BLaER1 (cell line): Measurements from ENCODE around the gene DHRSX.
A peak's percentile ranks its signal among the peaks of the same experiment; 100 is the strongest.
"Not testable (repeated sequence)": the region's sequence is repeated elsewhere in the genome, so short reads cannot be mapped to it uniquely, and the experiment has no call there.

ENCODE experiments used
- H3K27ac ChIP-seq: shearing (Covaris generic); formaldehyde crosslinking; 2 replicates; pipeline ENCODE4 v1.8.1; 2022
- H3K27me3 ChIP-seq: shearing (Covaris generic); formaldehyde crosslinking; 2 replicates; pipeline ENCODE4 v1.8.1; 2022
- H3K36me3 ChIP-seq: shearing (Covaris generic); formaldehyde crosslinking; 2 replicates; pipeline ENCODE4 v1.8.1; 2022
- H3K4me1 ChIP-seq: shearing (Covaris generic); formaldehyde crosslinking; 2 replicates; pipeline ENCODE4 v1.8.1; 2022
- H3K4me2 ChIP-seq: shearing (Covaris generic); formaldehyde crosslinking; 2 replicates; pipeline ENCODE4 v1.8.1; 2022
- H3K4me3 ChIP-seq: shearing (Covaris generic); formaldehyde crosslinking; 2 replicates; pipeline ENCODE4 v1.8.1; 2022
- H3K9ac ChIP-seq: shearing (Covaris generic); formaldehyde crosslinking; 2 replicates; pipeline ENCODE4 v1.8.1; 2022
- H3K9me3 ChIP-seq: shearing (Covaris generic); formaldehyde crosslinking; 2 replicates; pipeline ENCODE4 v1.8.1; 2022
- H4K20me1 ChIP-seq: shearing (Covaris generic); formaldehyde crosslinking; 2 replicates; pipeline ENCODE4 v1.8.1; 2022
- Cebpa-rat ChIP-seq: shearing (Covaris generic); IDR thresholded peaks from 2 replicates; pipeline ENCODE4 v1.8.1; 2022

The DHRSX gene

GRCh38 chrX:2264179-2265030, 236.4 kb downstream of the DHRSX start:
- no peak overlapping the region for H3K4me3 ChIP-seq
- H3K9ac ChIP-seq = no peak overlapping the region
- H3K9me3 ChIP-seq = no peaks in the 10 kb centered on the region
- no peak overlapping the region for H3K4me2 ChIP-seq
- peaks cover 25% of the 10 kb centered on the region for H3K4me1 ChIP-seq
- H3K36me3 ChIP-seq = peaks cover 66% of the 10 kb centered on the region
- no peak overlapping the region for H3K27ac ChIP-seq
- no peaks in the 10 kb centered on the region for H3K27me3 ChIP-seq
- peaks cover 54% of the 10 kb centered on the region for H4K20me1 ChIP-seq
- TF ChIP-seq Cebpa-rat = no peak

GRCh38 chrX:2263203-2263602, 237.6 kb downstream of the DHRSX start:
- no peak overlapping the region for H3K4me3 ChIP-seq
- H3K9ac ChIP-seq = no peak overlapping the region
- no peak for TF ChIP-seq Cebpa-rat

GRCh38 chrX:2262668-2263055, 238.1 kb downstream of the DHRSX start:
- no peaks in the 10 kb centered on the region for H3K27me3 ChIP-seq
- peaks cover 25% of the 10 kb centered on the region for H3K4me1 ChIP-seq
- peaks cover 50% of the 10 kb centered on the region for H4K20me1 ChIP-seq
- no peaks in the 10 kb centered on the region for H3K9me3 ChIP-seq
- H3K27ac ChIP-seq = no peak overlapping the region
- peaks cover 79% of the 10 kb centered on the region for H3K36me3 ChIP-seq
- no peak overlapping the region for H3K4me3 ChIP-seq
- no peak for TF ChIP-seq Cebpa-rat
- peak overlapping the region; percentile 33 for H3K4me2 ChIP-seq
- no peak overlapping the region for H3K9ac ChIP-seq

More at GRCh38 chrX:2263203-2263602, 237.6 kb downstream of the DHRSX start:
- no peaks in the 10 kb centered on the region for H3K27me3 ChIP-seq
- H4K20me1 ChIP-seq = peaks cover 50% of the 10 kb centered on the region
- peaks cover 74% of the 10 kb centered on the region for H3K36me3 ChIP-seq
- H3K27ac ChIP-seq = no peak overlapping the region
- H3K4me2 ChIP-seq = no peak overlapping the region
- no peaks in the 10 kb centered on the region for H3K9me3 ChIP-seq
- H3K4me1 ChIP-seq = peaks cover 25% of the 10 kb centered on the region

GRCh38 chrX:2261831-2262667, 238.7 kb downstream of the DHRSX start:
- no peaks in the 10 kb centered on the region for H3K27me3 ChIP-seq
- TF ChIP-seq Cebpa-rat = no peak
- peak overlapping the region; percentile 33 for H3K4me2 ChIP-seq
- H3K9me3 ChIP-seq = no peaks in the 10 kb centered on the region
- H4K20me1 ChIP-seq = peaks cover 47% of the 10 kb centered on the region
- H3K36me3 ChIP-seq = peaks cover 79% of the 10 kb centered on the region
- no peak overlapping the region for H3K27ac ChIP-seq
- 0 out of 2 replicates have a peak overlapping the region, but pooled peaks have one; percentile 23 for H3K9ac ChIP-seq
- H3K4me3 ChIP-seq = no peak overlapping the region
- peaks cover 25% of the 10 kb centered on the region for H3K4me1 ChIP-seq

- H3K27ac ChIP-seq = no peak overlapping the region
- TF ChIP-seq Cebpa-rat = no peak
- H3K36me3 ChIP-seq = peaks cover 35% of the 10 kb centered on the region
- no peak overlapping the region for H3K4me3 ChIP-seq
- peaks cover 52% of the 10 kb centered on the region for H3K9me3 ChIP-seq
- no peak overlapping the region for H3K9ac ChIP-seq
- no peaks in the 10 kb centered on the region for H3K4me1 ChIP-seq
- no peaks in the 10 kb centered on the region for H3K27me3 ChIP-seq
- H4K20me1 ChIP-seq = no peaks in the 10 kb centered on the region
- no peak overlapping the region for H3K4me2 ChIP-seq
These were observed 248.3 kb downstream of the DHRSX start for GRCh38 chrX:2252331-2253065.

- no peaks in the 10 kb centered on the region for H4K20me1 ChIP-seq
- no peak for TF ChIP-seq Cebpa-rat
- no peak overlapping the region for H3K4me3 ChIP-seq
- H3K9ac ChIP-seq = no peak overlapping the region
- no peak overlapping the region for H3K27ac ChIP-seq
- H3K4me2 ChIP-seq = no peak overlapping the region
- H3K36me3 ChIP-seq = peaks cover 34% of the 10 kb centered on the region
- peaks cover 52% of the 10 kb centered on the region for H3K9me3 ChIP-seq
- no peaks in the 10 kb centered on the region for H3K27me3 ChIP-seq
- H3K4me1 ChIP-seq = no peaks in the 10 kb centered on the region
These were observed 249.6 kb downstream of the DHRSX start for GRCh38 chrX:2251211-2251610.

- Histone ChIP-seq H3K36me3 (peaks cover 49% of the 10 kb centered on the region), H3K4me3 (no peak overlapping the region), H3K27me3 (no peaks in the 10 kb centered on the region), H3K9me3 (peaks cover 13% of the 10 kb centered on the region), H3K4me2 (no peak overlapping the region), H4K20me1 (peaks cover 2% of the 10 kb centered on the region; the same call in 1 of the 2 replicates), H3K9ac (no peak overlapping the region), H3K27ac (no peak overlapping the region), H3K4me1 (peaks cover 8% of the 10 kb centered on the region)
- no peak for TF ChIP-seq Cebpa-rat
These were observed 256.8 kb downstream of the DHRSX start for GRCh38 chrX:2243913-2244460.

- H3K27me3 ChIP-seq = no peaks in the 10 kb centered on the region
- no peak overlapping the region for H3K27ac ChIP-seq
- H3K4me1 ChIP-seq = peaks cover 18% of the 10 kb centered on the region
- H4K20me1 ChIP-seq = peaks cover 9% of the 10 kb centered on the region; the same call in 1 of the 2 replicates
- peaks cover 13% of the 10 kb centered on the region for H3K9me3 ChIP-seq
- peaks cover 49% of the 10 kb centered on the region for H3K36me3 ChIP-seq
- no peak for TF ChIP-seq Cebpa-rat
- no peak overlapping the region for H3K4me3 ChIP-seq
- no peak overlapping the region for H3K9ac ChIP-seq
- H3K4me2 ChIP-seq = no peak overlapping the region
These were observed 257.8 kb downstream of the DHRSX start for GRCh38 chrX:2242980-2243379.

GRCh38 chrX:2242326-2242725, 258.4 kb downstream of the DHRSX start:
- H3K27me3 ChIP-seq = no peaks in the 10 kb centered on the region
- H3K4me1 ChIP-seq = peaks cover 18% of the 10 kb centered on the region
- no peak overlapping the region for H3K4me3 ChIP-seq
- H3K9ac ChIP-seq = no peak overlapping the region
- no peak overlapping the region for H3K4me2 ChIP-seq
- peaks cover 13% of the 10 kb centered on the region for H3K9me3 ChIP-seq
- no peak for TF ChIP-seq Cebpa-rat
- H3K27ac ChIP-seq = no peak overlapping the region
- H3K36me3 ChIP-seq = peaks cover 54% of the 10 kb centered on the region
- peaks cover 9% of the 10 kb centered on the region; the same call in 1 of the 2 replicates for H4K20me1 ChIP-seq

GRCh38 chrX:2241496-2241895, 259.3 kb downstream of the DHRSX start:
- H3K36me3 ChIP-seq = peaks cover 62% of the 10 kb centered on the region
- peaks cover 13% of the 10 kb centered on the region for H3K9me3 ChIP-seq
- not testable (repeated sequence) for H4K20me1 ChIP-seq, H3K9ac ChIP-seq, H3K27me3 ChIP-seq, H3K27ac ChIP-seq, H3K4me3 ChIP-seq, H3K4me2 ChIP-seq
- H3K4me1 ChIP-seq = peaks cover 18% of the 10 kb centered on the region

GRCh38 chrX:2240761-2241160, 260.0 kb downstream of the DHRSX start:
- Histone ChIP-seq H3K9me3 (peaks cover 13% of the 10 kb centered on the region), H3K4me1 (peaks cover 18% of the 10 kb centered on the region), H3K36me3 (peaks cover 69% of the 10 kb centered on the region)
- not testable (repeated sequence) for H3K4me3 ChIP-seq, H3K4me2 ChIP-seq, H4K20me1 ChIP-seq, H3K27ac ChIP-seq, H3K27me3 ChIP-seq, H3K9ac ChIP-seq
